Activated naive CD8-positive, alpha-beta T cell treated with anti-CD3 and anti-CD28 coated beads, Interleukin-2, amount 10 ng/mL, durations not matched to agents 7 days and 5 days (primary cell): ENCODE data around the gene RASD2. TPM values are rescaled to one million over a fixed set of nuclear protein-coding genes. Genes with fewer than 3 reads are reported as not detected.
"Not testable (repeated sequence)": the region's sequence is repeated elsewhere in the genome, so short reads cannot be mapped to it uniquely, and the experiment has no call there.

ENCODE experiments used
- ATAC-seq: fragments of 150-1000 bp; cut with Tn5 transposase; one replicate; pipeline ENCODE4 v1.10.0; 2021; ENCODE audit warnings: low read depth, moderate library complexity
- POLR2A ChIA-PET: fragments of 350-600 bp; sonication (Branson Sonifier 250); formaldehyde crosslinking; loops from one replicate; lab custom pipeline; 2021; ENCODE audit warnings: antibody characterized with exemption; lab: Charles Lee
- DNase-seq: peaks from one replicate; pipeline ENCODE4 v3.0.0; 2021
- H3K27ac Mint-ChIP-seq: one replicate; pipeline ENCODE4 v1.8.0; 2022; ENCODE audit warnings: mild to moderate bottlenecking, mixed read lengths
- H3K27me3 Mint-ChIP-seq: one replicate; pipeline ENCODE4 v1.8.0; 2022; ENCODE audit warnings: mild to moderate bottlenecking, moderate library complexity, mixed read lengths
- H3K36me3 Mint-ChIP-seq: one replicate; pipeline ENCODE4 v1.8.0; 2021; ENCODE audit warnings: mild to moderate bottlenecking, mixed read lengths
- H3K4me1 Mint-ChIP-seq: one replicate; pipeline ENCODE4 v1.8.0; 2021; ENCODE audit warnings: mixed read lengths
- H3K4me3 Mint-ChIP-seq: one replicate; pipeline ENCODE4 v1.8.0; 2022; ENCODE audit warnings: mild to moderate bottlenecking, moderate library complexity, mixed read lengths
- H3K9me3 Mint-ChIP-seq: one replicate; pipeline ENCODE4 v1.8.0; 2021; ENCODE audit warnings: mixed read lengths
- total RNA-seq, 2 experiments: library from RNA; stranded (reverse); gene quantifications; one replicate each; pipeline ENCODE4 v1.2.3, GENCODE V29; 2021

The RASD2 gene
- total RNA-seq, 2 experiments from 2014 or later = not detected

DNA sequence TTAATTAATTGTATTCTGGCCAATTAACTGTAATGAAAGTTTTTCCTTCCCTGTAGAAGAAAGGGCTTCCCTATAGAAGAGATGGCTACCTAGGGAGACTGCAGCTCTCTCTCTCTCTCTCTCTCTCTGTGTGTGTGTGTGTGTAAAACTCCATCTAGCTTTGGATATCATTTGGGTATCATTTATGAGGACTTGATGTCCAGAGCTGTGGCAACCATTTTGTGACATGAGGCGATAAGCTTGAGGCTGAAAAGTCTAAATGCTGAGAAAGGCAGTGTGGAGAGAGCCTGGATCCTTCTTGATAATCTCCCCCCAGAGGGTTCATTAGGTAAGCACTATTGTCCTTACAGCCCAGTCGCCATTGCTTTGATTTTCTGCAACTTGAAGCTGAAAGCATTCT lies 30.7 kb upstream of the RASD2 start:
- H3K36me3 Mint-ChIP-seq = no peaks in the 10 kb centered on the region
- no peak overlapping the region for H3K4me3 Mint-ChIP-seq
- ATAC-seq = no peak
- H3K9me3 Mint-ChIP-seq = no peaks in the 10 kb centered on the region
- POLR2A ChIA-PET = no interaction called here
- no peaks in the 10 kb centered on the region for H3K4me1 Mint-ChIP-seq
- DNase-seq = no peak
- peaks cover 8% of the 10 kb centered on the region for H3K27me3 Mint-ChIP-seq
- no peak overlapping the region for H3K27ac Mint-ChIP-seq

- POLR2A ChIA-PET = no interaction called here
- H3K4me3 Mint-ChIP-seq = no peak overlapping the region
- no peak for ATAC-seq
- H3K27ac Mint-ChIP-seq = no peak overlapping the region
- no peaks in the 10 kb centered on the region for H3K36me3 Mint-ChIP-seq
- peaks cover 8% of the 10 kb centered on the region for H3K27me3 Mint-ChIP-seq
- no peak for DNase-seq
- H3K4me1 Mint-ChIP-seq = no peaks in the 10 kb centered on the region
- H3K9me3 Mint-ChIP-seq = no peaks in the 10 kb centered on the region
These were observed 30.1 kb upstream of the RASD2 start for GRCh38 chr22:35510481-35510934.

GRCh38 chr22:35510951-35511350 lies 29.7 kb upstream of the RASD2 start:
- ATAC-seq (no peak), DNase-seq (no peak)
- Mint-ChIP-seq H3K27ac (no peak overlapping the region), H3K27me3 (peaks cover 8% of the 10 kb centered on the region), H3K9me3 (no peaks in the 10 kb centered on the region), H3K36me3 (no peaks in the 10 kb centered on the region), H3K4me1 (no peaks in the 10 kb centered on the region), H3K4me3 (no peak overlapping the region)
- POLR2A ChIA-PET = no interaction called here

DNA sequence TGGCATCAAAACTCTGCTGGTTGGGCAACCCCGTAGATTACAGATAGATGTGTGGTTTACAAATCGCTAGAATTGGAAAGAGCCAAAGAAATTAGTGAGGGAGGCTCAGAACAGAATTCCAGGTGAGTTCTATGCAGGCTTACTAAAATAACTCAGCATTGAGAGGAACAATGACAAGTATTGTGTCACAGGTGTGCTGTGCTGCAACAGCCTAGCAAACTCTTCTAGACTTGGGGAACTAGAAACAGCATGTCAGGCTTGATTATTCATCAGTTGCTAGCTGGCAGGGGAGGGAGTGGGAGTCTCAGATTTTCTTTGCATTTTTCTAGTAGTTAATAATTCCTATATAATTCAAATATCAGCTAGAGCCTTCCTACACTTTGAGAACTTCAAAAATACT lies 26.3 kb upstream of the RASD2 start:
- Mint-ChIP-seq H3K27me3 (peaks cover 10% of the 10 kb centered on the region), H3K4me1 (no peaks in the 10 kb centered on the region), H3K36me3 (no peaks in the 10 kb centered on the region), H3K9me3 (no peaks in the 10 kb centered on the region), H3K4me3 (no peak overlapping the region), H3K27ac (no peak overlapping the region)
- DNase-seq (no peak), ATAC-seq (no peak)
- POLR2A ChIA-PET = no interaction called here

DNA sequence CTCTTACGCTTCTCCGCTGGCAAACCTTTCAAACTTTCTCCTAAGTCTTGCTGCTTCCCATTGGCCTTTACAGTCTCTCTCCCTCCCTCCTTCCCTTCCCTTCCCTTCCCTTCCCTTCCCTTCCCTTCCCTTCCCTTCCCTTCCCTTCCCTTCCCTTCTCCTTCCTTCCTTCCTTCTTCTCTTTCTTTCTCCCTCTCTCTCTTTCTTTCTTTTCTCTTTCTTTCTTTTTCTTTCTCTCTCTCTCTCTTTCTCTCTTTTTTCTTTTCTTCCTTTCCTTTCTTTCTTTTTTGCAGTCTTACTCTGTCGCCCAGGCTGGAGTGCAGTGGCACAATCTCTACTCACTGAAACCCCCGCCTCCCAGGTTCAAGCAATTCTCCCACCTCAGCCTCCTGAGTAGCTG lies 24.7 kb upstream of the RASD2 start:
- DNase-seq, POLR2A ChIA-PET, H3K4me3 Mint-ChIP-seq, H3K4me1 Mint-ChIP-seq, ATAC-seq, H3K27ac Mint-ChIP-seq, H3K36me3 Mint-ChIP-seq, H3K9me3 Mint-ChIP-seq: not testable (repeated sequence)
- peaks cover 20% of the 10 kb centered on the region for H3K27me3 Mint-ChIP-seq

- H3K4me3 Mint-ChIP-seq = no peak overlapping the region
- H3K9me3 Mint-ChIP-seq = no peaks in the 10 kb centered on the region
- no peak for ATAC-seq
- no peak overlapping the region for H3K27ac Mint-ChIP-seq
- H3K27me3 Mint-ChIP-seq = peaks cover 23% of the 10 kb centered on the region
- H3K4me1 Mint-ChIP-seq = no peaks in the 10 kb centered on the region
- POLR2A ChIA-PET = no interaction called here
- DNase-seq = no peak
- H3K36me3 Mint-ChIP-seq = no peaks in the 10 kb centered on the region
These were observed 23.9 kb upstream of the RASD2 start for GRCh38 chr22:35516723-35517122.

- POLR2A ChIA-PET = no interaction called here
- no peak for ATAC-seq
- H3K36me3 Mint-ChIP-seq = no peaks in the 10 kb centered on the region
These were observed 23.4 kb upstream of the RASD2 start for GRCh38 chr22:35517207-35517606.

DNA sequence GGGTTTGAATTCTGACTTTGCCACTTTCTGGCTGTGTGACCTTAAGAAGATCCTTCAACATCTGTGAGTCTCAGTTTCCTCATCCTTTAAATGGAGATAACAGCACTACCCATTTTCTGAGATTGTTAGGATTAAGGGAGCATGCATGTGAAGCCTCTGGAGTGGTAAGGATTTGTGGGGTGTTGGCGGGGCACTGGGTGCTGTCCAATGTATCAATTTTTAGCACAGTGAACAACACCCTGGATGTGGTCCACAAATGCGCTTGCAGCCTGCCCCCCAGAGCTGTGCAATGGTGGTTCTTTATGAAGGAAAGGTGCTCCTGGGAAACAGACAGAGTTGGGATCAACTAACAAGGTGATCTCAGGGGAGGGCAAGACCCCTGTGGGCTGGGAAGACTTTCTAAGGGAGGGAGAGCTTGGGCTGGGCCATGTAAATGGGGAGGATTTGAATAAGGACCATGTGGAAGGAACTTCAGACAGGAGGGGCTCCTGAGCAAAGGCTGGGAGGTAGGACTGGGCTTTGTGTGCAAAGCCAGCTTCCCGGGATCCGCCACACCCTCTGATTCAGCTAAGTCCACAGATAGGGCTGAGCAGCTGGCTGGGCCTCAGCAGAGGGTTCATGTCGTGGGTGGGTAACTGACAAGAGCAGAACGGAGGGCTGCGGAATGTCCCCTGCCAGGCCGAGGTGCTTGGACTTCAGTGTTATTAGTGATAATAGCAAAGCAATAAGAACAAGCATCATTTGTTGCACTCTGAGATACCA lies 22.7 kb upstream of the RASD2 start:
- H3K4me1 Mint-ChIP-seq = no peaks in the 10 kb centered on the region
- POLR2A ChIA-PET = no interaction called here
- no peak for ATAC-seq
- H3K36me3 Mint-ChIP-seq = no peaks in the 10 kb centered on the region
- H3K27me3 Mint-ChIP-seq = peaks cover 31% of the 10 kb centered on the region
- no peak for DNase-seq
- no peak overlapping the region for H3K4me3 Mint-ChIP-seq
- H3K27ac Mint-ChIP-seq = no peak overlapping the region
- no peaks in the 10 kb centered on the region for H3K9me3 Mint-ChIP-seq

More at GRCh38 chr22:35517207-35517606, 23.4 kb upstream of the RASD2 start:
- Mint-ChIP-seq H3K4me1 (no peaks in the 10 kb centered on the region), H3K27me3 (peaks cover 28% of the 10 kb centered on the region), H3K4me3 (no peak overlapping the region), H3K27ac (no peak overlapping the region), H3K9me3 (no peaks in the 10 kb centered on the region)
- no peak for DNase-seq

- peaks cover 30% of the 10 kb centered on the region for H3K27me3 Mint-ChIP-seq
- H3K4me1 Mint-ChIP-seq = no peaks in the 10 kb centered on the region
These were observed 21.8 kb upstream of the RASD2 start for GRCh38 chr22:35518811-35519210.

DNA sequence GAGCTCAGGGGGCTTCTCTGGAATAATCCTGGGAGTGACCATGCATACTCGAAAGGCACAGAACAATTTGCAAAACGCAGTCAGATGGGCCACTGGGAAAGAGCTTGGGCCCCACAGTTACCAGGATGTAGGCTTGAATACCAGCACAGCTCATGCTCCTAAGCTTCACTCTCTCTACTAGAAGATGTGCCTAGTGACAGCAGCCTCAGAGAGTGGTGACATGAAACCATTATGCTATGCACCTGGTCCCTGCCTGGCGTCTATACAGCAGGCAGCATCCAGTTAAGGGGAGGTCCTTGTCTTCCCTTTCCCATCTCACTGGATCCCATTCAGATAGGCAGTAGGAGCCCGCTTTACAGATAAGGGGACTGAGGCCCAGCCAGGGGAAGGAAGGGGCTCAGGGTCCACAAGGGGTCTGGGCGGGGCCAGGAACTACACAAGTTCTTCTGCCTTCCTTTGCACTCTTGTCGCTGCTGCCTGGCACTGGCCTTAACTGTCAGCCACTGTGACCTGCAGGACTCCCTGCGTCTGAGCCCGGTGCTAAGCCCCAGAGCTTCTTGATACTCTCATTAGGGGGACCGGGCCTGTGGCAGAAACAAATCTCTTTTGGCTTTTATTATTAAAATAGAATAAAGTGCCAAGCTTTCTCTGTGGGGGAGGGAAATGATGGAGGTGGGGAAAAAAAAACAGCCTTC lies 21.2 kb upstream of the RASD2 start:
- Mint-ChIP-seq H3K27me3 (peaks cover 28% of the 10 kb centered on the region), H3K9me3 (no peaks in the 10 kb centered on the region), H3K27ac (no peak overlapping the region), H3K4me1 (no peaks in the 10 kb centered on the region), H3K36me3 (no peaks in the 10 kb centered on the region), H3K4me3 (no peak overlapping the region)
- ATAC-seq (no peak), DNase-seq (no peak)
- POLR2A ChIA-PET = no interaction called here

More at GRCh38 chr22:35518811-35519210, 21.8 kb upstream of the RASD2 start:
- H3K4me3 Mint-ChIP-seq = no peak overlapping the region
- no peaks in the 10 kb centered on the region for H3K9me3 Mint-ChIP-seq
- POLR2A ChIA-PET = no interaction called here
- DNase-seq (no peak), ATAC-seq (no peak)
- no peak overlapping the region for H3K27ac Mint-ChIP-seq
- H3K36me3 Mint-ChIP-seq = no peaks in the 10 kb centered on the region

GRCh38 chr22:35521358-35522224 lies 19.0 kb upstream of the RASD2 start:
- no peak for DNase-seq
- Mint-ChIP-seq H3K9me3 (no peaks in the 10 kb centered on the region), H3K27ac (no peak overlapping the region), H3K4me3 (no peak overlapping the region), H3K4me1 (no peaks in the 10 kb centered on the region), H3K36me3 (no peaks in the 10 kb centered on the region), H3K27me3 (peaks cover 26% of the 10 kb centered on the region)
- POLR2A ChIA-PET = no interaction called here
- no peak for ATAC-seq

GRCh38 chr22:35522225-35523149 lies 18.1 kb upstream of the RASD2 start:
- ATAC-seq = no peak
- Mint-ChIP-seq H3K9me3 (no peaks in the 10 kb centered on the region), H3K4me3 (no peak overlapping the region), H3K4me1 (no peaks in the 10 kb centered on the region), H3K36me3 (no peaks in the 10 kb centered on the region), H3K27ac (no peak overlapping the region), H3K27me3 (peaks cover 23% of the 10 kb centered on the region)
- POLR2A ChIA-PET = no interaction called here
- no peak for DNase-seq
